ENCODE measurements around the gene CHST8.
"Not testable (repeated sequence)": the region's sequence is repeated elsewhere in the genome, so short reads cannot be mapped to it uniquely, and the experiment has no call there.

CHST8 gene

GRCh38 chr19:33815380-33816340 lies 193.9 kb downstream of the CHST8 start:
- no peak for TF ChIP-seq CTCF (IDR thresholded peaks at IDR 0.05; ENCODE audit: borderline replicate concordance, control extremely low read depth, extremely low read depth, insufficient read depth, missing control alignments)
- in situ Hi-C loops (cut with MboI; ENCODE audit: low sequenced_read_pairs, unreplicated experiment), result no loop called here
- no peak for DNase-seq (ENCODE audit: low spot score)

- no peak for DNase-seq (ENCODE audit: low spot score)
- in situ Hi-C loops (cut with MboI; ENCODE audit: low sequenced_read_pairs, unreplicated experiment), result no loop called here
- TF ChIP-seq CTCF (IDR thresholded peaks at IDR 0.05; ENCODE audit: borderline replicate concordance, control extremely low read depth, extremely low read depth, insufficient read depth, missing control alignments), result no peak
Observed at GRCh38 chr19:33818411-33818810, 196.7 kb downstream of the CHST8 start.

GRCh38 chr19:33819078-33819477 lies 197.3 kb downstream of the CHST8 start:
- in situ Hi-C loops (cut with MboI; ENCODE audit: low sequenced_read_pairs, unreplicated experiment); DNase-seq (ENCODE audit: low spot score): not testable (repeated sequence)

- peak; percentile 20 for DNase-seq (ENCODE audit: low spot score)
- TF ChIP-seq CTCF (IDR thresholded peaks at IDR 0.05; ENCODE audit: borderline replicate concordance, control extremely low read depth, extremely low read depth, insufficient read depth, missing control alignments), result no peak
- in situ Hi-C loops (cut with MboI; ENCODE audit: low sequenced_read_pairs, unreplicated experiment), result no loop called here
Observed at GRCh38 chr19:33819506-33819879, 197.7 kb downstream of the CHST8 start.

- in situ Hi-C loops (cut with MboI; ENCODE audit: low sequenced_read_pairs, unreplicated experiment), result no loop called here
- peak; percentile 62 for DNase-seq (ENCODE audit: low spot score)
- TF ChIP-seq CTCF (IDR thresholded peaks at IDR 0.05; ENCODE audit: borderline replicate concordance, control extremely low read depth, extremely low read depth, insufficient read depth, missing control alignments), result no peak
Observed at GRCh38 chr19:33819880-33820781, 198.4 kb downstream of the CHST8 start.

GRCh38 chr19:33821871-33822270 lies 200.1 kb downstream of the CHST8 start:
- DNase-seq (ENCODE audit: low spot score), result no peak
- in situ Hi-C loops (cut with MboI; ENCODE audit: low sequenced_read_pairs, unreplicated experiment), result no loop called here
- no peak for TF ChIP-seq CTCF (IDR thresholded peaks at IDR 0.05; ENCODE audit: borderline replicate concordance, control extremely low read depth, extremely low read depth, insufficient read depth, missing control alignments)

Data from GM13976 (cell line).